Erythroblast (primary cell): ENCODE results near the gene HSDL1.

Experiments used
- GATA1 ChIP-seq: IDR thresholded peaks from 2 replicates; pipeline ENCODE4 v1.6.1; 2011; ENCODE audit warnings: low read depth, mild to moderate bottlenecking, control low read depth, low read length, moderate library complexity
- POLR2A ChIP-seq: IDR thresholded peaks from 2 replicates; pipeline ENCODE4 v1.6.1; 2011; ENCODE audit warnings: mild to moderate bottlenecking, low read length

DNA sequence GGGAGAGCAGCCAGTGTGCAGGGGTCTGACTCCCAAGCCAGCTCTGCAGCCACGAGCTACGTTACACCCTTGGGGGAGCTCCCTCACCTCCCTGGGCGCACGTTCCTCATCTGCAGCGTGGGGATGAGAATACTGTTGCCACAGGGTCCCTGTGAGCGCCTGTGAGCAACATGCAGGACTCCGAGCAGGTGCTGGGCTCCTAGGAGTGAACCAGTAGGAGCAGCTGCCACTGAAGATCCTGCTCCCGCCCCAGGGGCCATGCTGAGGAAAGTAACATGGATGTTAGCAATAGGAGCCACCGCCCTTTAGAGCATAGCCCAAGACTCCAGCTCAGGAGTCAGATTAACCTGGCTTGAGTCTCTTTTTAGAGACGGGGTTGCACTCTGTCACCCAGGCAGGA is 16.1 kb upstream of the HSDL1 start:
- TF ChIP-seq POLR2A (no peak), GATA1 (no peak)
